HepG2 (cell line): ENCODE data around the gene ADPRM. TPM values are rescaled to one million over a fixed set of nuclear protein-coding genes. Genes with fewer than 3 reads are reported as not detected.

Experiments
- ATF6 ChIP-seq: sonication (generic); formaldehyde crosslinking; conservative IDR thresholded peaks from 2 replicates; pipeline ENCODE4 v1.4.0; 2020; ENCODE audit warnings: missing genetic modification reagents
- DPF2 ChIP-seq: sonication (generic); formaldehyde crosslinking; IDR thresholded peaks from 2 replicates; pipeline ENCODE4 v1.4.0; 2020; ENCODE audit warnings: mild to moderate bottlenecking, low read depth, missing genetic modification reagents, borderline replicate concordance
- ERF ChIP-seq: IDR thresholded peaks from 2 replicates; pipeline ENCODE4 v1.6.1; 2018; ENCODE audit warnings: missing biosample characterization, missing genetic modification reagents
- IKZF1 ChIP-seq: fragments of 450-650 bp; IDR thresholded peaks from 2 replicates; pipeline ENCODE4 v1.7.1; 2016
- KAT7 ChIP-seq: IDR thresholded peaks from 2 replicates; pipeline ENCODE4 v1.6.1; 2018; ENCODE audit warnings: borderline replicate concordance, missing compliant biosample characterization
- MXD1 ChIP-seq: sonication (generic); formaldehyde crosslinking; IDR thresholded peaks from 2 replicates; pipeline ENCODE4 v1.4.0; 2020; ENCODE audit warnings: mild to moderate bottlenecking, missing genetic modification reagents
- NPAS2 ChIP-seq: sonication (generic); formaldehyde crosslinking; IDR thresholded peaks from 2 replicates; pipeline ENCODE4 v1.8.0; 2022; ENCODE audit warnings: mild to moderate bottlenecking, missing genetic modification reagents, borderline replicate concordance
- POLR2A ChIP-seq, 2 experiments: IDR thresholded peaks; 2 replicates each; pipeline ENCODE4 v1.6.1; 2011; ENCODE audit warnings: low read depth in 2 of 2, low read length in 2 of 2, mild to moderate bottlenecking in 1 of 2, moderate library complexity in 1 of 2; ENCODE audit not compliant: insufficient read depth in 1 of 2
- RELA ChIP-seq: sonication (generic); formaldehyde crosslinking; IDR thresholded peaks from 2 replicates; pipeline ENCODE4 v1.4.0; 2020; ENCODE audit warnings: missing genetic modification reagents
- SP140L ChIP-seq: sonication (generic); formaldehyde crosslinking; IDR thresholded peaks from 2 replicates; pipeline ENCODE4 v1.4.0; 2020; ENCODE audit warnings: missing genetic modification reagents, borderline replicate concordance
- ZBTB38 ChIP-seq: sonication (generic); formaldehyde crosslinking; IDR thresholded peaks from 2 replicates; pipeline ENCODE4 v1.5.1; 2020; ENCODE audit warnings: mild to moderate bottlenecking, missing genetic modification reagents
- ZFYVE20 ChIP-seq: sonication (generic); formaldehyde crosslinking; IDR thresholded peaks from 2 replicates; pipeline ENCODE4 v1.8.0; 2023; ENCODE audit warnings: low read depth, mild to moderate bottlenecking, moderate library complexity, missing genetic modification reagents, borderline replicate concordance
- ZNF136 ChIP-seq: sonication (generic); formaldehyde crosslinking; IDR thresholded peaks from 2 replicates; pipeline ENCODE4 v1.8.1; 2022; ENCODE audit warnings: low read depth, mild to moderate bottlenecking, moderate library complexity, missing genetic modification reagents
- ZNF20 ChIP-seq: sonication (generic); formaldehyde crosslinking; IDR thresholded peaks from 2 replicates; pipeline ENCODE4 v1.4.0; 2020; ENCODE audit warnings: mild to moderate bottlenecking, moderate library complexity, missing genetic modification reagents
- ZNF256 ChIP-seq: sonication (generic); formaldehyde crosslinking; conservative IDR thresholded peaks from 2 replicates; pipeline ENCODE4 v1.4.0; 2020; ENCODE audit warnings: missing genetic modification reagents
- ZNF318 ChIP-seq: sonication (generic); formaldehyde crosslinking; IDR thresholded peaks from 2 replicates; pipeline ENCODE4 v1.4.0; 2020; ENCODE audit warnings: mild to moderate bottlenecking, missing genetic modification reagents
- ZNF451 ChIP-seq: sonication (generic); formaldehyde crosslinking; IDR thresholded peaks from 2 replicates; pipeline ENCODE4 v1.5.0; 2020; ENCODE audit warnings: mild to moderate bottlenecking, missing genetic modification reagents
- ZNF468 ChIP-seq: sonication (generic); formaldehyde crosslinking; IDR thresholded peaks from 2 replicates; pipeline ENCODE4 v1.8.0; 2022; ENCODE audit warnings: mild to moderate bottlenecking, moderate library complexity, missing genetic modification reagents
- ZNF891 ChIP-seq: sonication (generic); formaldehyde crosslinking; IDR thresholded peaks from 2 replicates; pipeline ENCODE4 v1.5.0; 2020; ENCODE audit warnings: mild to moderate bottlenecking, missing genetic modification reagents
- ZSCAN25 ChIP-seq: sonication (generic); formaldehyde crosslinking; IDR thresholded peaks from 2 replicates; pipeline ENCODE4 v1.8.0; 2022; ENCODE audit warnings: mild to moderate bottlenecking, missing genetic modification reagents
- polyA plus RNA-seq, 8 experiments: library from polyadenylated mRNA; depleted of rRNA in 3 of 8; stranded (reverse) in 7 of 8; unstranded in 1 of 8; fragments of >200 nt; fragmentation: Illumina TruSeq in 4 of 8; extraction: Trizol in 4 of 8; gene quantifications; 2 replicates each; pipeline versions ENCODE4 v1.2.1 to v1.2.3, GENCODE V29; 2011 to 2016; ENCODE audit warnings: low read depth in 4 of 8, missing spikeins in 1 of 8, mixed read lengths in 1 of 8; ENCODE audit not compliant: insufficient read depth in 1 of 8
- total RNA-seq, 5 experiments: library from RNA; depleted of rRNA; stranded (reverse); fragments of >200 nt; fragmentation: Illumina TruSeq; extraction: Trizol; gene quantifications; 2 replicates each; pipeline ENCODE4 v1.2.3, GENCODE V29; 2016; ENCODE audit warnings: low read depth in 1 of 5

ADPRM gene
- total and polyA plus RNA-seq, 2 of the 13 experiments (the other 11 are each of a cell fraction or from before 2014, with no cell fraction given), result 5.6 to 10.8 TPM

GRCh38 chr17:10729334-10730193 is 32.2 kb downstream of the ADPRM start, which contains the start of gene TMEM220 (continued):
- no peak for TF ChIP-seq ZNF318 (CRISPR knock-in tag)
- TF ChIP-seq ZNF891 (CRISPR knock-in tag), result no peak
- TF ChIP-seq SP140L (CRISPR knock-in tag), result no peak
- no peak for TF ChIP-seq ZNF256 (CRISPR knock-in tag)
- TF ChIP-seq ZNF451 (CRISPR knock-in tag), result peak; percentile 63; the same call in 1 of the 2 replicates
- TF ChIP-seq ZNF20 (CRISPR knock-in tag), result no peak
- TF ChIP-seq KAT7 (CRISPR knock-in tag), result peak; percentile 66; the same call in 1 of the 2 replicates
- TF ChIP-seq ZNF468 (CRISPR knock-in tag), result peak; percentile 91; the same call in 1 of the 2 replicates
- TF ChIP-seq ERF (CRISPR knock-in tag), result peak; percentile 74
- no peak; the same call in 1 of the 2 replicates for TF ChIP-seq ZFYVE20 (CRISPR knock-in tag)
- no peak for TF ChIP-seq ZNF136 (CRISPR knock-in tag)
- no peak for TF ChIP-seq IKZF1
- no peak for TF ChIP-seq NPAS2 (CRISPR knock-in tag)
- TF ChIP-seq DPF2 (CRISPR knock-in tag), result no peak
- TF ChIP-seq ZBTB38 (CRISPR knock-in tag), result peak; percentile 80
- no peak for TF ChIP-seq RELA (CRISPR knock-in tag)
- TF ChIP-seq POLR2A (IDR thresholded peaks at IDR 0.05; ENCODE audit: insufficient read depth in 1 of 2, low read depth in 2 of 2, low read length in 2 of 2), result peak; percentile 63 to 78; a peak in 3 of 4 replicates
- peak; percentile 64 for TF ChIP-seq MXD1
- TF ChIP-seq ZSCAN25 (CRISPR knock-in tag), result peak; percentile 47; the same call in 1 of the 2 replicates
- TF ChIP-seq ATF6 (CRISPR knock-in tag), result no peak
